ENCODE results near the gene C21orf91. TPM values are rescaled to one million over a fixed set of nuclear protein-coding genes. Genes with fewer than 3 reads are reported as not detected.

The C21orf91 gene
- total and polyA plus RNA-seq, 9 donors = 10.2 to 20.5 (median 14.8) TPM

DNA sequence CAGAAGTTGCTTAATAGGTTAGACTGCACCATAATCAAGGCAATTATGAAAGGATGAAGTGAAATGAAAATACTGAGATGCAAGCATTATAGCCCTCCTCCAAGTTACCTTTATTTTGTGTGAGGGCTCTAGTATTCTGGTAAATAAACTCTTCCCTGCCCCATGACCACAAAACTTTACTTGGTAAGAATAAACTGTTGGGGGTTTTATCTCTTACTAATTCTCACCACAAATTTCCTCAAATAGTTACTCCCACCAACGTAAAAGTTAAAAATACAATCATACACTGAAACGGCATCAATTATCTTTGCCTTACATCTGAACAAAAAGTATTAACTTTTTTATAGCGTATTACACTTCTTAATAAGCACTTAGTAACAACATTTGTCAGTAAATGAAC lies 29.5 kb downstream of the C21orf91 start:
- Histone ChIP-seq H3K4me3 (ENCODE audit: low read length) (no peak overlapping the region), H3K27me3 (ENCODE audit: control insufficient read depth, insufficient read depth, low read length) (no peaks in the 10 kb centered on the region), H3K27ac (ENCODE audit: low read length) (no peak overlapping the region), H3K36me3 (ENCODE audit: control insufficient read depth, insufficient read depth, low read length) (peaks cover 23% of the 10 kb centered on the region), H3K9me3 (replicated peaks; ENCODE audit: control insufficient read depth, low read depth, low read length) (no peaks in the 10 kb centered on the region), H3K4me1 (ENCODE audit: control insufficient read depth, insufficient read depth, low read length) (no peaks in the 10 kb centered on the region)
- no CpG with 5 or more reads among the region's 3 CpGs for WGBS (ENCODE audit: insufficient coverage)
- no peak for DNase-seq

DNA sequence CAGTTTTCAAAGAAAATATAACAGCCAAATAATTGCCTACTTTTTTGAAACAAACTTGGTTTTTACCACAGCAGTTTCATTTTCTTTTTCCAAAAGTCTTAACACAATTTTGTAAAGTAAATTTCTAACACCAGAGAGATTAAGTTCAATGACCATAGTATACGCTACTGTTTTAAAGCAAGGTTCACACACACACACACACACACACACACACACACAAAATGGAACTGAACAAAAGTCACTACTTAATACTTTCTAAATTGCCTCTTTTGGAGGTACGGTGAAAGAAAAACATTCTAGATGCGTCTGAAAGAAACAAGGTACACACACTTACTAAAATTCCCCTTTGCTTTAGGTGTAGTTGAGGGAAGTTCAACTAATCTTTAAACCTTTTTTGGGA lies 30.1 kb downstream of the C21orf91 start:
- H3K36me3 ChIP-seq (ENCODE audit: control insufficient read depth, insufficient read depth, low read length) = peaks cover 20% of the 10 kb centered on the region
- H3K4me1 ChIP-seq (ENCODE audit: control insufficient read depth, insufficient read depth, low read length) = no peaks in the 10 kb centered on the region
- H3K4me3 ChIP-seq (ENCODE audit: low read length) = no peak overlapping the region
- DNase-seq = no peak
- H3K27ac ChIP-seq (ENCODE audit: low read length) = no peak overlapping the region
- no CpG with 5 or more reads among the region's 3 CpGs for WGBS (ENCODE audit: insufficient coverage)
- H3K27me3 ChIP-seq (ENCODE audit: control insufficient read depth, insufficient read depth, low read length) = no peaks in the 10 kb centered on the region
- no peaks in the 10 kb centered on the region for H3K9me3 ChIP-seq (replicated peaks; ENCODE audit: control insufficient read depth, low read depth, low read length)

DNA sequence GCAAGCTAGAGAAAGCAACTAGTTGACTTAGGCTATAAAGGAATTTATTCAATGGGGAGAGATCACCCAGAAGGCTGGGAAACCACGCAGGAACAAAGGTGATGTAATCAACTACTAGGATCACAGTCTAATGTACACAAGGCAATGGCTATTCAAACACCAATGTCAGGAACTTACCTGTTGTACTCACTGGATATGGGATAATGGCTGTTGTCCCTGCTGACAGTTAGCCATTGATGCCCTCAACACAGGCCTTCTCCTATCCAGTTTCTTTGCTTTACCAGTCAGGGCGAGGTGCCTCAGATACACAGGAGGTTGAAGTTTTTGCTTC lies 32.3 kb downstream of the C21orf91 start:
- WGBS (ENCODE audit: insufficient coverage) = no CpG with 5 or more reads among the region's 2 CpGs
- no peak overlapping the region for H3K27ac ChIP-seq (ENCODE audit: low read length)

GRCh38 chr21:17786071-17786850 lies 32.9 kb downstream of the C21orf91 start:
- Histone ChIP-seq H3K4me1 (ENCODE audit: control insufficient read depth, insufficient read depth, low read length) (no peaks in the 10 kb centered on the region), H3K36me3 (ENCODE audit: control insufficient read depth, insufficient read depth, low read length) (peaks cover 19% of the 10 kb centered on the region), H3K27me3 (ENCODE audit: control insufficient read depth, insufficient read depth, low read length) (no peaks in the 10 kb centered on the region), H3K4me3 (ENCODE audit: low read length) (no peak overlapping the region), H3K27ac (ENCODE audit: low read length) (no peak overlapping the region), H3K9me3 (replicated peaks; ENCODE audit: control insufficient read depth, low read depth, low read length) (no peaks in the 10 kb centered on the region)
- DNase-seq = no peak
- 82% methylated on average over 5 of the region's 8 CpGs for WGBS (ENCODE audit: insufficient coverage)

More for the DNA sequence above, 32.3 kb downstream of the C21orf91 start:
- peaks cover 19% of the 10 kb centered on the region for H3K36me3 ChIP-seq (ENCODE audit: control insufficient read depth, insufficient read depth, low read length)
- no peak overlapping the region for H3K4me3 ChIP-seq (ENCODE audit: low read length)
- no peak for DNase-seq
- H3K4me1 ChIP-seq (ENCODE audit: control insufficient read depth, insufficient read depth, low read length) = no peaks in the 10 kb centered on the region
- no peaks in the 10 kb centered on the region for H3K27me3 ChIP-seq (ENCODE audit: control insufficient read depth, insufficient read depth, low read length)
- H3K9me3 ChIP-seq (replicated peaks; ENCODE audit: control insufficient read depth, low read depth, low read length) = no peaks in the 10 kb centered on the region

DNA sequence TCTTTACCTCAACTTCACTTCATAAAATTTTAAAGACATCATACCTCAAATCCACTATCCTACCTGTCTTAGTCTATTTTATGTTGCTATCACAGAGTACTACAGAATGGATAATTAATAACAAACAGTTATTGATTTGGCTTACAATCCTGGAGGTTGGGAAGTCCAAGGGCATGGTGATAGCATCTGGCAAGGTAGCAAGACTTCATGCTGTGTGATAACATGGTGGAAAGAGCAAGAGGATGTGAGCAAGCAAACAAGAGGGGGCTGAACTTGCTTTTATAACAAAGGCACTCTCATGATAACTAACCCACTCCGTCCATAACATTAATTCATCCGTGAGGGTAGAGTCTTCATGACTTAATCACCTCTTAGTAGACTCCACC lies 33.8 kb downstream of the C21orf91 start:
- no peak overlapping the region for H3K27ac ChIP-seq (ENCODE audit: low read length)
- 100% methylated on average over 2 of the region's 2 CpGs for WGBS (ENCODE audit: insufficient coverage)

GRCh38 chr21:17784604-17785402 lies 34.4 kb downstream of the C21orf91 start:
- Histone ChIP-seq H3K27me3 (ENCODE audit: control insufficient read depth, insufficient read depth, low read length) (no peaks in the 10 kb centered on the region), H3K4me1 (ENCODE audit: control insufficient read depth, insufficient read depth, low read length) (no peaks in the 10 kb centered on the region), H3K27ac (ENCODE audit: low read length) (no peak overlapping the region), H3K9me3 (replicated peaks; ENCODE audit: control insufficient read depth, low read depth, low read length) (no peaks in the 10 kb centered on the region), H3K4me3 (ENCODE audit: low read length) (no peak overlapping the region), H3K36me3 (ENCODE audit: control insufficient read depth, insufficient read depth, low read length) (peaks cover 19% of the 10 kb centered on the region)
- DNase-seq = no peak
- 74% methylated on average over 6 of the region's 6 CpGs for WGBS (ENCODE audit: insufficient coverage)

More for the DNA sequence above, 33.8 kb downstream of the C21orf91 start:
- no peaks in the 10 kb centered on the region for H3K9me3 ChIP-seq (replicated peaks; ENCODE audit: control insufficient read depth, low read depth, low read length)
- peaks cover 19% of the 10 kb centered on the region for H3K36me3 ChIP-seq (ENCODE audit: control insufficient read depth, insufficient read depth, low read length)
- no peak for DNase-seq
- H3K4me1 ChIP-seq (ENCODE audit: control insufficient read depth, insufficient read depth, low read length) = no peaks in the 10 kb centered on the region
- H3K27me3 ChIP-seq (ENCODE audit: control insufficient read depth, insufficient read depth, low read length) = no peaks in the 10 kb centered on the region
- H3K4me3 ChIP-seq (ENCODE audit: low read length) = no peak overlapping the region

DNA sequence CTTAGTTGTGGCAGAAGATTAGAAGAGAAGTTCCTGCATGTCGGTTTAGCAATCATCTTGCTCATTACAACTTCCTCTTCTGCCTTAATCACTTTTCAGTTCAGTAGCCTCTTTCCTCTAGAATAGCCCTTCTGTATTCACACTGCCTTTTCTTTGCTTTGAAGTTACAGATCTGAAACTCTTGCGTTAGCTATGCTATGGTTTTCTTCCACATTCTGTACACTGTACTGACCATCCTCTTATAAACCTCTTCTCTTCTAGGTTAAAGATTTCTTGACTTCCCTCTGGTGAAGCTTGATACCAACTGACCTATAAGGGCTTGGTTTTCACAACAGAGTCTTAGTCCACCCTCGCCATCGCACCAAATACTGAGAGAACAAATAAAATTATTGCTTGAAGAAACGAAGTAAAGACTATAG lies 35.0 kb downstream of the C21orf91 start:
- 50% methylated on average over 1 of the region's 5 CpGs for WGBS (ENCODE audit: insufficient coverage)
- H3K4me1 ChIP-seq (ENCODE audit: control insufficient read depth, insufficient read depth, low read length) = no peaks in the 10 kb centered on the region

DNA sequence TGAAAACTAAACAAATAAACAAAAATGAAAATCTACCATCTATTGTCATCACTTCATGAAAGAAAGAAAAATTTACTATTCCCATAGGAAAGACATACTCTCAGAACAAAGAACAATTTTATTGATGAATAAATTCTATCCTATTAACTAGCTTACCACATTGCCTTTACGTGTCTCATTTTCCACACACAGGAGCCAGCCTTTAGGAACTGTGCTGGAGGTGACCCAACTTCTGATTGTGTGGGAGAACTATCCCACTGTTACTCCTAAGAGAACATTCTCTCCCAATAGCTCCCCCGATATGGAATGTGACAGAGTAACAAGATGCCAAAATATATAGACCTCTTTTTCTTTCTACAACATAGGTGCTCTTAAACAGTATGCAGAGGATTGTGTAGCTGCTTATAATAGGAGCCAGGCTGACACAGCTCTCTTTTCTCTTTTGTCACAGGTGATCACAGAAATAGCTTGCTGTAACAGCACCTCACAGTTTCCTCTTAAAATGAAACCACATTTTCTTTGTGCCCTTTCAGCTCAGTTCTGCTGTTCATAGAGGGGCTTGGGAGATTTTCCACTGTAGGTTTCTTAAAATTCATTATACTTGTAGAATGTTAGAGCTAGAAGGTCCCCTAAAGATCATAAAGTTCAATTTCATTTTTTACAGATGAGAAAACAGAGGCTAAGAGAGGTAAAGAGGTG lies 35.5 kb downstream of the C21orf91 start:
- no peaks in the 10 kb centered on the region for H3K27me3 ChIP-seq (ENCODE audit: control insufficient read depth, insufficient read depth, low read length)
- no peak overlapping the region for H3K4me3 ChIP-seq (ENCODE audit: low read length)
- WGBS (ENCODE audit: insufficient coverage) = no CpG with 5 or more reads among the region's 2 CpGs
- H3K9me3 ChIP-seq (replicated peaks; ENCODE audit: control insufficient read depth, low read depth, low read length) = no peaks in the 10 kb centered on the region
- DNase-seq = peak; percentile 63
- no peaks in the 10 kb centered on the region for H3K4me1 ChIP-seq (ENCODE audit: control insufficient read depth, insufficient read depth, low read length)
- peaks cover 19% of the 10 kb centered on the region for H3K36me3 ChIP-seq (ENCODE audit: control insufficient read depth, insufficient read depth, low read length)
- H3K27ac ChIP-seq (ENCODE audit: low read length) = peak overlapping the region; percentile 9

More for the DNA sequence above, 35.0 kb downstream of the C21orf91 start:
- Histone ChIP-seq H3K27me3 (ENCODE audit: control insufficient read depth, insufficient read depth, low read length) (no peaks in the 10 kb centered on the region), H3K4me3 (ENCODE audit: low read length) (no peak overlapping the region), H3K36me3 (ENCODE audit: control insufficient read depth, insufficient read depth, low read length) (peaks cover 19% of the 10 kb centered on the region), H3K27ac (ENCODE audit: low read length) (peak overlapping the region; percentile 9), H3K9me3 (replicated peaks; ENCODE audit: control insufficient read depth, low read depth, low read length) (no peaks in the 10 kb centered on the region)
- DNase-seq = peak; percentile 17

DNA sequence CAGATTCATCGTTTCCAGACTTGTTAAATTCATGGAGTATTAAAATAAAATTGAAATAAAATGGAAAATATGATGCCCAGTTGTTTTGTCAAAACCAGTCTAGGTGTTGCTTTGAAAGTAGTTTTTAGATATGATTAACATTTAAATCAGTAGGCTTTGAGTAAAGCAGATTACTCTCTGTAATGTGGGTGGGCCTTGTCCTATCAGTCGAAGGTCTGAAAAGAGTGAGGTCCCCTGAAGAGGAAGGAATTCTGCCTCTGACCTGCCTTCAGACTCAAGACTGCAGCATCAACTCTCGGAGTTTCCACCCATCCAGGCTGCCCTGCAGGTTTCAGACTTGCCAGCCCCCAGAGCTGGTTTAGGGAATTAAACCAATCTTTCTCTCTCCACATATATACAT lies 36.2 kb downstream of the C21orf91 start:
- H3K27ac ChIP-seq (ENCODE audit: low read length) = no peak overlapping the region

GRCh38 chr21:17782051-17782450 lies 37.1 kb downstream of the C21orf91 start:
- H3K27me3 ChIP-seq (ENCODE audit: control insufficient read depth, insufficient read depth, low read length) = no peaks in the 10 kb centered on the region
- H3K27ac ChIP-seq (ENCODE audit: low read length) = no peak overlapping the region
- no peaks in the 10 kb centered on the region for H3K9me3 ChIP-seq (replicated peaks; ENCODE audit: control insufficient read depth, low read depth, low read length)
- no peak overlapping the region for H3K4me3 ChIP-seq (ENCODE audit: low read length)
- H3K4me1 ChIP-seq (ENCODE audit: control insufficient read depth, insufficient read depth, low read length) = no peaks in the 10 kb centered on the region
- H3K36me3 ChIP-seq (ENCODE audit: control insufficient read depth, insufficient read depth, low read length) = peaks cover 17% of the 10 kb centered on the region
- no peak for DNase-seq
- WGBS (ENCODE audit: insufficient coverage) = no CpG with 5 or more reads among the region's 1 CpG

More for the DNA sequence above, 36.2 kb downstream of the C21orf91 start:
- WGBS (ENCODE audit: insufficient coverage) = no CpG with 5 or more reads among the region's 3 CpGs
- Histone ChIP-seq H3K27me3 (ENCODE audit: control insufficient read depth, insufficient read depth, low read length) (no peaks in the 10 kb centered on the region), H3K4me1 (ENCODE audit: control insufficient read depth, insufficient read depth, low read length) (no peaks in the 10 kb centered on the region), H3K9me3 (replicated peaks; ENCODE audit: control insufficient read depth, low read depth, low read length) (no peaks in the 10 kb centered on the region), H3K4me3 (ENCODE audit: low read length) (no peak overlapping the region), H3K36me3 (ENCODE audit: control insufficient read depth, insufficient read depth, low read length) (peaks cover 18% of the 10 kb centered on the region)
- no peak for DNase-seq

Measured in muscle of leg (tissue), 11 donors.